ENCODE measurements around the gene SORD. TPM values are rescaled to one million over a fixed set of nuclear protein-coding genes. Genes with fewer than 3 reads are reported as not detected.

SORD gene
- total and polyA plus RNA-seq, 2 donors (not counting 3 experiments of a cell fraction or from before 2014, with no cell fraction given), result 16.6 to 31.8 TPM

DNA sequence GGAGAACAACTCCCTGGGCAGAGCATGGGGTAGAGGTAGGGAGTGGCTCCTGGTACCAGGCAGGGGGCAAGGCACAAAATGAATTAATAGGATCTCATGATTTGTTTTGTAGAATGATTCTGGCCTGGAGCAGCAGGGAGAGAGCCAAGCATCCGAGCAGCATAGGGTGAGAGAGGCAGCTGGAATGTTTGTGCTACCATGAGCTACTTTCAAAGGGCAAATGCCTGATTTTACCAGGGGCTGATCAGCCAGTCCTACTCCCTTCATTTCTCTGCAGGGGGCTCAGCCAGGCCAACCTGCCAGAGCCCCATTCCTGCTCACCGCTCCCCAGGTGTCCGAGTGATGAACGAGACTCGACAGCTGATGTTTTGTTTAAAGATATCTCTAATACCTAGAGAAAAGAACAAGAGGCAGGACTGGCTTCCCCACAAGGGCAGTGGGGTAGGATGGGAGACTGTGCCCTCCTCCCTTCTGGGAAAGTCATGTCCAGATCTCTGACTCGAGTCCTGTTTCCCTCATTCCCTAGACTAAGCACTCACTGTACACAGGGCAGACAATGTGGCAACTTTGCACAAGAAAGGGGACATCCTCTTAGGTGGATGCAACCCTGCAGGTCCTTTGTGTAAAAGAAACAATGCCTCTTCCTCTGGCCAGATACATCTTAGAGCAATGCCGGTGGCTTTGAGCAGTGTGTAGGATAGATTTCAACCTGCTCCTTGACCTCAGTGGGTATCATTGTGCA lies 78.1 kb downstream of the SORD start:
- no peak overlapping the region for H3K27ac ChIP-seq (ENCODE audit: insufficient read depth, low read depth, low read length)
- ChIA-PET CTCF (interaction anchor here (0.5 to 1.0 kb wide), 2 partner anchors 17 to 129 kb away, joined by 3 to 4 read pairs; no protein-coding TSS in a partner anchor), POLR2A (no interaction called here)
- FAIRE-seq (no peak), DNase-seq (ENCODE audit: low read depth, low spot score) (no peak)
- H3K4me3 ChIP-seq (replicated peaks in 1 of 3; ENCODE audit: insufficient read depth in 1 of 3, low read depth in 1 of 3, low read length in 3 of 3), result no peak overlapping the region
- no peak overlapping the region for H2AFZ ChIP-seq (ENCODE audit: low read depth, low read length)
- intact Hi-C loops (cut with micrococcal nuclease), result no loop called here
- dilution Hi-C loops (cut with MboI; ENCODE audit: extremely low pct_ligation_motif_present, low sequenced_read_pairs), result no loop called here
- no peak overlapping the region for H3K9ac ChIP-seq (replicated peaks; ENCODE audit: extremely low read depth, insufficient read depth, low read length)
- TF ChIP-seq FOS (IDR thresholded peaks at IDR 0.05; ENCODE audit: borderline replicate concordance, insufficient read depth, low read length), result no peak
- TF ChIP-seq GATA2 (IDR thresholded peaks at IDR 0.05; ENCODE audit: insufficient read depth, insufficient read length, low read depth, low read length), result no peak
- TF ChIP-seq POLR2A (IDR thresholded peaks at IDR 0.05; ENCODE audit: low read depth, low read length), result no peak
- TF ChIP-seq POLR2AphosphoS5 (IDR thresholded peaks at IDR 0.05; ENCODE audit: insufficient read depth, low read depth, low read length), result no peak
- no peak for TF ChIP-seq MYC (IDR thresholded peaks at IDR 0.05; ENCODE audit: low read depth, low read length)
- TF ChIP-seq EZH2 (IDR thresholded peaks at IDR 0.05; ENCODE audit: borderline replicate concordance, low read depth, low read length, severe bottlenecking), result no peak
- no peak for TF ChIP-seq JUN (IDR thresholded peaks at IDR 0.05; ENCODE audit: borderline replicate concordance, insufficient read depth, insufficient read length, low read depth)
- TF ChIP-seq, protein P1, sequence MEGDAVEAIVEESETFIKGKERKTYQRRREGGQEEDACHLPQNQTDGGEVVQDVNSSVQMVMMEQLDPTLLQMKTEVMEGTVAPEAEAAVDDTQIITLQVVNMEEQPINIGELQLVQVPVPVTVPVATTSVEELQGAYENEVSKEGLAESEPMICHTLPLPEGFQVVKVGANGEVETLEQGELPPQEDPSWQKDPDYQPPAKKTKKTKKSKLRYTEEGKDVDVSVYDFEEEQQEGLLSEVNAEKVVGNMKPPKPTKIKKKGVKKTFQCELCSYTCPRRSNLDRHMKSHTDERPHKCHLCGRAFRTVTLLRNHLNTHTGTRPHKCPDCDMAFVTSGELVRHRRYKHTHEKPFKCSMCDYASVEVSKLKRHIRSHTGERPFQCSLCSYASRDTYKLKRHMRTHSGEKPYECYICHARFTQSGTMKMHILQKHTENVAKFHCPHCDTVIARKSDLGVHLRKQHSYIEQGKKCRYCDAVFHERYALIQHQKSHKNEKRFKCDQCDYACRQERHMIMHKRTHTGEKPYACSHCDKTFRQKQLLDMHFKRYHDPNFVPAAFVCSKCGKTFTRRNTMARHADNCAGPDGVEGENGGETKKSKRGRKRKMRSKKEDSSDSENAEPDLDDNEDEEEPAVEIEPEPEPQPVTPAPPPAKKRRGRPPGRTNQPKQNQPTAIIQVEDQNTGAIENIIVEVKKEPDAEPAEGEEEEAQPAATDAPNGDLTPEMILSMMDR (IDR thresholded peaks at IDR 0.05; ENCODE audit: extremely low read depth in 1 of 2, insufficient read depth in 1 of 2, low read depth in 1 of 2, low read length in 2 of 2), result no peak
- TF ChIP-seq, protein P2, sequence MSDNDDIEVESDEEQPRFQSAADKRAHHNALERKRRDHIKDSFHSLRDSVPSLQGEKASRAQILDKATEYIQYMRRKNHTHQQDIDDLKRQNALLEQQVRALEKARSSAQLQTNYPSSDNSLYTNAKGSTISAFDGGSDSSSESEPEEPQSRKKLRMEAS (IDR thresholded peaks at IDR 0.05; ENCODE audit: insufficient read depth, insufficient read length), result no peak
- H3K4me2 ChIP-seq (ENCODE audit: insufficient read depth, low read length), result no peak overlapping the region
- H3K9me1 ChIP-seq (replicated peaks; ENCODE audit: control insufficient read depth, extremely low read depth, insufficient read depth, low read length), result no peaks in the 10 kb centered on the region
- no peaks in the 10 kb centered on the region for H3K9me3 ChIP-seq (replicated peaks; ENCODE audit: control insufficient read depth, insufficient read depth, low read length)
- no peaks in the 10 kb centered on the region for H3K36me3 ChIP-seq (ENCODE audit: control insufficient read depth in 2 of 2, extremely low read depth in 1 of 2, insufficient read depth in 2 of 2, low read length in 2 of 2)
- no peaks in the 10 kb centered on the region for H4K20me1 ChIP-seq (replicated peaks; ENCODE audit: control insufficient read depth, extremely low read depth, insufficient read depth, low read length)
- no peaks in the 10 kb centered on the region for H3K79me2 ChIP-seq (ENCODE audit: control insufficient read depth, insufficient read depth, low read length)
- no TSS peak for BruUV-seq (replicated peaks)
- H3K4me1 ChIP-seq (ENCODE audit: control insufficient read depth, extremely low read depth, insufficient read depth, low read length), result no peaks in the 10 kb centered on the region
- H3K27me3 ChIP-seq (ENCODE audit: control insufficient read depth in 2 of 2, insufficient read depth in 2 of 2, low read length in 2 of 2), result peaks cover 3 to 17% of the 10 kb centered on the region in 2 experiments

Measured in endothelial cell of umbilical vein (primary cell).